OCI-LY7 (cell line): ENCODE measurements around the gene ZNF652. TPM values are rescaled to one million over a fixed set of nuclear protein-coding genes. Genes with fewer than 3 reads are reported as not detected.

Experiments
- BruUV-seq: library from RNA; stranded (reverse); fragments of 400-500 nt; replicated peaks from 2 replicates; lab custom pipeline; 2021; lab: Mats Ljungman, UMichigan
- CTCF ChIA-PET: fragments of 300-600 bp; sonication (Branson Sonifier 250); formaldehyde crosslinking; loops from one replicate; lab custom pipeline; 2022; ENCODE audit warnings: antibody characterized with exemption; ENCODE audit not compliant: unreplicated experiment; lab: Charles Lee
- POLR2A ChIA-PET: fragments of 300-600 bp; sonication (Branson Sonifier 250); formaldehyde crosslinking; loops from one replicate; lab custom pipeline; 2022; ENCODE audit warnings: antibody characterized with exemption; lab: Charles Lee
- DNase-seq: peaks from one replicate; pipeline ENCODE4 v3.0.0-alpha.2; 2015; ENCODE audit warnings: low spot score
- H2AFZ ChIP-seq: fragments of 200-600 bp; sonication (generic), shearing (Covaris generic); 2 replicates; pipeline ENCODE4 v1.6.1; 2014; ENCODE audit warnings: mild to moderate bottlenecking, antibody characterized with exemption, low read length, moderate library complexity
- H3K27ac ChIP-seq: fragments of 200-600 bp; sonication (generic); 2 replicates; pipeline ENCODE4 v1.5.1; 2014; ENCODE audit warnings: mixed run types, low read depth, mild to moderate bottlenecking, moderate library complexity, low read length, inconsistent platforms; ENCODE audit not compliant: poor library complexity, severe bottlenecking
- H3K36me3 ChIP-seq: fragments of 200-600 bp; sonication (generic); 2 replicates; pipeline ENCODE4 v1.6.1; 2014; ENCODE audit warnings: mild to moderate bottlenecking, antibody characterized with exemption, low read length, moderate library complexity, mixed read lengths; ENCODE audit not compliant: insufficient read depth
- H3K4me1 ChIP-seq: fragments of 200-600 bp; sonication (generic); 2 replicates; pipeline ENCODE4 v1.5.1; 2014; ENCODE audit warnings: mild to moderate bottlenecking, low read length; ENCODE audit not compliant: insufficient read depth, poor library complexity, severe bottlenecking
- H3K4me2 ChIP-seq: fragments of 200-600 bp; sonication (generic); 2 replicates; pipeline ENCODE4 v1.6.1; 2014; ENCODE audit warnings: mild to moderate bottlenecking, low read length
- H3K4me3 ChIP-seq: fragments of 200-600 bp; sonication (generic); 2 replicates; pipeline ENCODE4 v1.5.1; 2014; ENCODE audit warnings: mild to moderate bottlenecking, low read depth, low read length; ENCODE audit not compliant: poor library complexity, severe bottlenecking
- H3K79me2 ChIP-seq: fragments of 200-600 bp; sonication (generic); 2 replicates; pipeline ENCODE4 v1.6.1; 2016; ENCODE audit warnings: low read depth, mild to moderate bottlenecking, low read length, moderate library complexity, mixed read lengths; ENCODE audit not compliant: insufficient read depth
- H3K9me2 ChIP-seq: fragments of 200-600 bp; sonication (generic); 2 replicates; pipeline ENCODE4 v1.6.1; 2016; ENCODE audit warnings: mild to moderate bottlenecking, low read length, mixed read lengths; ENCODE audit not compliant: insufficient read depth
- H3K9me3 ChIP-seq: fragments of 200-600 bp; sonication (generic); 2 replicates; pipeline ENCODE4 v1.6.1; 2014; ENCODE audit warnings: mild to moderate bottlenecking, mixed run types, low read length, mixed read lengths
- H4K20me1 ChIP-seq: fragments of 200-600 bp; sonication (generic); 2 replicates; pipeline ENCODE4 v1.6.1; 2014; ENCODE audit warnings: mild to moderate bottlenecking, antibody characterized with exemption, low read length, moderate library complexity, mixed read lengths; ENCODE audit not compliant: insufficient read depth
- CTCF ChIP-seq: fragments of 200-600 bp; sonication (generic); conservative IDR thresholded peaks from 2 replicates; pipeline ENCODE4 v1.5.1; 2014; ENCODE audit warnings: mild to moderate bottlenecking, antibody characterized with exemption, low read length, moderate library complexity, mixed read lengths
- EZH2phosphoT487 ChIP-seq: fragments of 200-600 bp; sonication (generic); IDR thresholded peaks from 2 replicates; pipeline ENCODE4 v1.6.1; 2018; ENCODE audit warnings: low read depth, borderline replicate concordance, mild to moderate bottlenecking, mixed run types, antibody characterized with exemption, low read length, moderate library complexity, mixed read lengths
- intact Hi-C: fragments of 100-400 bp; cut with micrococcal nuclease; formaldehyde crosslinking; loops from one replicate; pipeline ENCODE4 v1.10.0; 2022; ENCODE audit not compliant: unreplicated experiment
- microRNA-seq: library from miRNA; unstranded; fragments of <30 nt; microRNA quantifications from one replicate; pipeline ENCODE4 v1.2.0, GENCODE V29; 2022; ENCODE audit warnings: borderline replicate concordance
- small RNA-seq: library from RNA; depleted of rRNA; stranded (forward); fragments of <200 nt; gene quantifications from one replicate; pipeline ENCODE3, GENCODE V24; 2014
- total RNA-seq, 2 experiments: library from RNA; depleted of rRNA in 1 of 2; stranded (reverse); fragments of >200 nt in 1 of 2; shearing (Covaris generic) in 1 of 2; gene quantifications; 2 replicates each; pipeline ENCODE4 v1.2.3, GENCODE V29; 2014 to 2022

Gene ZNF652
- total RNA-seq, 2 experiments from 2014 or later: 36.8 to 69.7 TPM

GRCh38 chr17:49247944-49248343 lies 114.1 kb downstream of the ZNF652 start:
- H3K4me1 ChIP-seq: no peaks in the 10 kb centered on the region
- H2AFZ ChIP-seq: no peak overlapping the region
- ChIA-PET POLR2A (no interaction called here), CTCF (no interaction called here)
- TF ChIP-seq EZH2phosphoT487 (no peak), CTCF (no peak)
- DNase-seq: no peak
- intact Hi-C loops: no loop called here
- H3K4me3 ChIP-seq: no peak overlapping the region
- H3K36me3 ChIP-seq: no peaks in the 10 kb centered on the region
- no peaks in the 10 kb centered on the region for H3K79me2 ChIP-seq
- H3K4me2 ChIP-seq: no peak overlapping the region
- no peak overlapping the region for H3K27ac ChIP-seq
- H4K20me1 ChIP-seq: no peaks in the 10 kb centered on the region
- no peaks in the 10 kb centered on the region for H3K9me3 ChIP-seq
- BruUV-seq: no TSS peak
- no peaks in the 10 kb centered on the region for H3K9me2 ChIP-seq

GRCh38 chr17:49244839-49245238 lies 117.2 kb downstream of the ZNF652 start:
- H3K36me3 ChIP-seq: no peaks in the 10 kb centered on the region
- TF ChIP-seq CTCF: no peak
- no peak for TF ChIP-seq EZH2phosphoT487
- BruUV-seq: no TSS peak
- no peak overlapping the region for H2AFZ ChIP-seq
- H3K4me2 ChIP-seq: no peak overlapping the region
- DNase-seq: no peak
- no peaks in the 10 kb centered on the region for H3K4me1 ChIP-seq
- H3K79me2 ChIP-seq: no peaks in the 10 kb centered on the region
- ChIA-PET CTCF (no interaction called here), POLR2A (no interaction called here)
- intact Hi-C loops: no loop called here
- no peaks in the 10 kb centered on the region for H3K9me2 ChIP-seq
- no peaks in the 10 kb centered on the region for H3K9me3 ChIP-seq
- no peak overlapping the region for H3K4me3 ChIP-seq
- H3K27ac ChIP-seq: no peak overlapping the region
- no peaks in the 10 kb centered on the region for H4K20me1 ChIP-seq

Small RNAs within 50 kb of the gene (microRNA-seq; reads per million reads assigned to microRNA genes)
- gene MIR6129: not detected

Small RNAs within 50 kb of the gene (small RNA-seq; reads per million reads assigned to genes)
- gene MIR6129: not detected

Other genes with a start within 250 kb of the ZNF652 start
- not detected in 2 replicates for gene B4GALNT2, start 229.5 kb downstream of the ZNF652 start, total RNA-seq (2014; rRNA removed; shearing (Covaris generic))
- not detected in 2 replicates for gene B4GALNT2, start 229.5 kb downstream of the ZNF652 start, total RNA-seq (2022)
- gene GNGT2, start 151.7 kb downstream of the ZNF652 start, total RNA-seq (2014; rRNA removed; shearing (Covaris generic)): 13.3 and 15.4 TPM in 2 replicates
- gene GNGT2, start 151.7 kb downstream of the ZNF652 start, total RNA-seq (2022): 32.6 and 33.4 TPM in 2 replicates
- 16.8 and 24.0 TPM in 2 replicates for gene ABI3, start 151.5 kb downstream of the ZNF652 start, total RNA-seq (2014; rRNA removed; shearing (Covaris generic))
- gene ABI3, start 151.5 kb downstream of the ZNF652 start, total RNA-seq (2022): 23.6 and 29.5 TPM in 2 replicates
- not detected in 2 replicates for gene PHOSPHO1, start 131.5 kb downstream of the ZNF652 start, total RNA-seq (2014; rRNA removed; shearing (Covaris generic))
- gene PHOSPHO1, start 131.5 kb downstream of the ZNF652 start, total RNA-seq (2022): not detected in 2 replicates
- 131 and 137 TPM in 2 replicates for gene PHB1, start 52.6 kb upstream of the ZNF652 start, total RNA-seq (2014; rRNA removed; shearing (Covaris generic))
- 175 and 217 TPM in 2 replicates for gene PHB1, start 52.6 kb upstream of the ZNF652 start, total RNA-seq (2022)
- gene NGFR, start 133.0 kb upstream of the ZNF652 start, total RNA-seq (2014; rRNA removed; shearing (Covaris generic)): 0.13 and 1.1 TPM in 2 replicates
- gene NGFR, start 133.0 kb upstream of the ZNF652 start, total RNA-seq (2022): 0.10 and 0.17 TPM in 2 replicates
- gene NXPH3, start 213.6 kb upstream of the ZNF652 start, total RNA-seq (2014; rRNA removed; shearing (Covaris generic)): not detected in 2 replicates
- gene NXPH3, start 213.6 kb upstream of the ZNF652 start, total RNA-seq (2022): not detected in 2 replicates